GM13976 (cell line): Measurements from ENCODE around the gene CRMP1.
"Not testable (repeated sequence)": the region's sequence is repeated elsewhere in the genome, so short reads cannot be mapped to it uniquely, and the experiment has no call there.

Experiments
- DNase-seq: peaks from one replicate; pipeline ENCODE4 v3.0.0; 2012; ENCODE audit warnings: low spot score
- CTCF ChIP-seq: IDR thresholded peaks from 2 replicates; pipeline ENCODE4 v1.5.1; 2012; ENCODE audit warnings: borderline replicate concordance, mild to moderate bottlenecking; ENCODE audit not compliant: insufficient read depth; ENCODE audit errors: extremely low read depth, missing control alignments, control extremely low read depth
- in situ Hi-C: fragments of 300-500 bp; cut with MboI; formaldehyde crosslinking; loops from one replicate; pipeline ENCODE4 v1.12.0; 2022; ENCODE audit warnings: low sequenced_read_pairs, mixed read lengths, inconsistent platforms; ENCODE audit not compliant: unreplicated experiment

Gene CRMP1

DNA sequence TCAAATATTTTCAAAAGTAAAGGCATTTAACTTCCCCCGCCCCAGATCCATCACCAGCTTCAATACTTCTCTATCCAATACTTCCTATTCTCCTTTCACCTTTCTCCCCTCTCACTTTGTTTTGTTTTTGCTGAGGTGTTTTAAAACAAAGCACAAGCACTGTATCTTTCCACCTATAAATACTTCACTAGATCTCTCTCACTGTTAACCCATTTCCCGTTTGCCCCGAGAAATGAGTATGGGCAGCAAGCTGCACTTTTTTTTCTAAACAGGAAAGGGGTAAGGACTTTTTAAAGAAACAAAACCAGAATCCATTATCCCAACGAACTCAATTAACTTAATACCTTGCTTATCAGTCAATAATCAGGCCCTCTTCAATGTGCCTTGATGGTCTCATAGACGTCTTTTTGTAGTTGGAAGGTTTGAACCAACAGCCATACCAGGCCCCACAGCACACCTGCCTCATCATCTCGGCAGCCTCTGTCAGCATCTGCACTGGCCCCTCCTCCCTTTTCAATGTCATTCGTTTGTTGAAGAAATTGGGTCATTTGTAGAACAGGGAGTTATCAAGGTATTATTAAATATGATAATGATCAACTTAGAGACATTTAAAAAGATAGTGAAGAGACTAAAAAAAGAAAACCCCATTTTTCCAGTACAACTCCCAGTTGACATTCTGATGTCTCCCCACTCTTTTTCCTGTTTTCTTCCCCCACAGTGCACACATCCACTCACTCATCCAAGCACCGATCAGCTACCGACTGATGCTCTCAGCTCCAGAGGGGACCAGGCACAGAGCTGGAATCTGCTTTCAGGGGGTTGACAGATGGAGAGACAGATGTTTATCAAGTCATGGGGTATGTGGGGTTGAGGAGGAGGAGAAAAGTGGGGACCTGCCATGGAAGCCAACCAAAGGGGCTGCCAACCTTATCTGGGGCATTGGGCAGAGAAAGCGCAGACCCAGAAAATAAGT, 25.8 kb downstream of the CRMP1 start:
- in situ Hi-C loops, result no loop called here
- no peak for DNase-seq

GRCh38 chr4:5865896-5866599, 26.8 kb downstream of the CRMP1 start:
- DNase-seq, result no peak
- TF ChIP-seq CTCF, result no peak
- in situ Hi-C loops, result no loop called here

More for the DNA sequence above, 25.8 kb downstream of the CRMP1 start:
- TF ChIP-seq CTCF, result no peak

GRCh38 chr4:5863461-5864113, 29.3 kb downstream of the CRMP1 start:
- in situ Hi-C loops, result no loop called here
- TF ChIP-seq CTCF, result no peak
- DNase-seq, result no peak

DNA sequence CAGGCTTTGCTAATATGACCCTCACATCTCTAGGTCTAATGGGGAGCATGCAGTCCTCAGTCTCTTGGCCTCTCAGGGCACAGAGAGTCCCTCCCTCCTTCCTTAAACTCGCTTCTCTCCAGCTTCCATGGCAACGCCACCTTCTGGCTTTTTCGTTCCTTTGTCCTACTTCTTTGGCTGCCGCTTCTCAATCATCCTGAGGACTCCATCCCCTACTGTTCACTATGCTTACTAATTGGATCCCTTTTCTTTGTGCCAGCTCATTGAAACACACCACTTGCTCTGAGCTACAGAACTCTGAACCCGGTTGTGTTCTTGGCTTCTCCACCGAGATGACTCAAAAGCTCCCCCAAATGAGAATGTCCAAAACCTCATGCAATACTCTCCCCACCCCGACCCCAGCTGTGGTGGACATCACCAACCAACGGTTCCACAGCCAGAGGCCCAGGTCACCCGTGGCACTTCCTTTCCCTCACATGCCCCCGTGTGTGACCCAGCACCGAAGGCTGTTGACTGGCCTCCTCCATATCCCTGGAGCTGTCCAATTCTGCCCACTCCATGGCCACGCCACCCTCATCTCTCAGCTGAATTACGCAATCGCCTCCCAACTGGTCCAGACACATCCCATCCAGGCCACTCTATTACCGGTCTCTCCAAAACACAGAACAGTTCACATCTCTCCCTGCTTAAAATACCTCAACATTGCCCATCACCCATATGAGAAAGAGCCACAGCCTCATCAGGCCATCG, 34.7 kb downstream of the CRMP1 start:
- TF ChIP-seq CTCF, result no peak
- in situ Hi-C loops, result no loop called here
- DNase-seq, result no peak

- no peak for DNase-seq
- TF ChIP-seq CTCF, result no peak
- in situ Hi-C loops, result no loop called here
Observed at GRCh38 chr4:5857199-5857598, 35.7 kb downstream of the CRMP1 start.

DNA sequence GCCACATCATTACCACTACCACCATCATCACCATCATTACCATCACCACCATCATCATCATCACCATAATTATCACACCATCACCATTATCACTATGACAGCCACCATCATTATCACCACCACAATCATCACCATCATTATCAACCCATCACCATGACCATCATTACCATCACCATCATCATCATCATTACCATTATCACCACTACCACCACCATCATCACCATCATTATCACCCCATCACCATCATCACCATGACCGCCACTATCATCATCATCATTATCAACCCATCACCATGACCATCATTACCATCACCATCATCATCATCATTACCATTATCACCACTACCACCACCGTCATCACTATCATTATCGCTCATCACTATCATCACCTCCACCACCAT, 36.5 kb downstream of the CRMP1 start:
- in situ Hi-C loops, DNase-seq: not testable (repeated sequence)
